ENCODE results near the gene MARVELD3. TPM values are rescaled to one million over a fixed set of nuclear protein-coding genes. Genes with fewer than 3 reads are reported as not detected.

The MARVELD3 gene
- total RNA-seq, 1 experiment from 2014 or later: not detected

DNA sequence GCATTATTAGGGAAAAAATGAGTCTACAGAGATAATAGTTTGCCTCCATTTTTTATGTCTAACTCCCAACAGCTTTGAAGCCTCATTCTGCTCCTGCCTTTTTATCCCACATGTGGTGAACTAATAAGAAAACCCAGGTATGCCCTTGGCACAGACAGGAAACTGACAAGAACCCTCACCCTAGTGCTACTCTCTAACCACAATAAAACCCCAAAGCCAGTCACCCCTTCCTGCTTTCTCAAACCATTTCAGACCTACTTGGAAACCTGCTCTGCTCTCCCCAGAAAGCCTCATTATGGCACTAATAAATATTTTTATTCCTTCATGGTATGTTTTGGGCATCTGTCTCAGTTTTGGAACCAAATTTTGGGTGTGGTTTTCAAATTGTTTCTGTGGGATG lies 3.9 kb upstream of the MARVELD3 start:
- DNase-seq (ENCODE audit: low read depth): no peak

- no peak for DNase-seq (ENCODE audit: low read depth)
These were observed 2.4 kb upstream of the MARVELD3 start for GRCh38 chr16:71623597-71623996.

GRCh38 chr16:71625113-71625850 lies 702 bp upstream of the MARVELD3 start:
- DNase-seq (ENCODE audit: low read depth): no peak

GRCh38 chr16:71626858-71627213 lies 852 bp downstream of the MARVELD3 start:
- DNase-seq (ENCODE audit: low read depth): no peak

DNA sequence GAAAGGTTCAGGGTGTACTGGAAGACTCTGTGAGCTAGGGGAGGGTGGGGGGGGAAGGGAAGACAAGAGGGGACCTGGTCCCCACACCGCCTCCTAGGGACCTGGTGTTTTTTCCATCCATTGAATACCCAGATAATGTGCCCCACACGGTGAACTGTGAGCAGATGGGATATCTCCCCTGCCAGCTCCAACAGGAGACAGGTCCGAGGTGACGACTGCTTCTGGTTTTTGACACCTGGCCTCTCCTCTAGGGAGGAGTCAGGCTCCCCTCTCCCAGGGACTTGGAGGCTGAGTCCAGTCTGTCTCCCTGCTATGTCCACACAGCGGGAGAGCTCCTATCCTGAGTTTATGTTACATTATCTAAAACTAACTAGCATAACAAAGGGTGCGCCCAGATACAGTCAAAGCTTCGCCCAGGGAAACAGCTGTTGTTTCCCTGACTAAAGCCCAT lies 1.8 kb downstream of the MARVELD3 start:
- no peak for DNase-seq (ENCODE audit: low read depth)

GRCh38 chr16:71628810-71629209 lies 2.8 kb downstream of the MARVELD3 start:
- DNase-seq (ENCODE audit: low read depth): no peak

- no peak for DNase-seq (ENCODE audit: low read depth)
These were observed 3.5 kb downstream of the MARVELD3 start for GRCh38 chr16:71629278-71630016.

GRCh38 chr16:71630808-71631207 lies 4.8 kb downstream of the MARVELD3 start:
- no peak for DNase-seq (ENCODE audit: low read depth)

DNA sequence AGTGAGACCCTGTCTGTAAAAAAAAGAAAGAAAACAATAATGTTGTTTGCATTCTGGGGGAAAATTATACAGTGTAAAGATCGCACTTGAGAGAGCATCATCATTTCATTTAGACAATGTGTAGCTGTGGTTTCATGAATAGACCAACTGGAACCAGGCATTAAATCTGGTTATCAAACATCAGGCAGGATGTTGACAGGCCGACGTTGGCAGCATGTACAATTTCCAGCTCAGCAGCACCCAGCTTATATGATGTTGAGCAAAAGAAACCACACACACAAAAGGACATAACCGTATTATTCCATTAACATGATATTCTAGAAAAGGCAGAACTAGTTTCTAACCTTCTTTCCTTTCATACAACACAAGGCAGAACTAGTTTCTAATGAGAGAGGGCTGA lies 5.8 kb downstream of the MARVELD3 start:
- DNase-seq (ENCODE audit: low read depth): no peak

GRCh38 chr16:71635632-71636031 lies 9.6 kb downstream of the MARVELD3 start:
- DNase-seq (ENCODE audit: low read depth): no peak

GRCh38 chr16:71637398-71637797 lies 11.4 kb downstream of the MARVELD3 start:
- no peak for DNase-seq (ENCODE audit: low read depth)

- peak; percentile 34 for DNase-seq (ENCODE audit: low read depth)
These were observed 19.5 kb downstream of the MARVELD3 start for GRCh38 chr16:71645450-71645849.

DNA sequence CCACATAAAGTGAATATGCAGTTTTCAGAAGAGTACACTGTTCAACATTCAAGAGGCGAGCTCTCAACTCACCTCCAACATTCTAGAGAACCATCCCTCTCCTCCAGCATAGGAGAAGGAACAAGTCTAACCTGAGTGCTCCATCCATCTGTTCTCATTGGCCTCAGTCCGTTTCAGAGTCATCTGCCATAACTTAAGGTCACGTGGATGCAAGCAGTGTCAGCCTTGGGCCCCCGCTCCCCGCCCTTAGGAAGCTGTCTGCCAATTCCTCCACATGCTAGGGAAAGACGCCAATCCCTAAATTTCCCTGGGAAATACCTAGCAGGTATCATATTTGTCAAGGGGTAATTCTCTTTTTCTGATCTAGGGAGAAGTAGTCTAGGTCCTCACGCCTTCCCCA lies 21.4 kb downstream of the MARVELD3 start:
- DNase-seq (ENCODE audit: low read depth): no peak

DNA sequence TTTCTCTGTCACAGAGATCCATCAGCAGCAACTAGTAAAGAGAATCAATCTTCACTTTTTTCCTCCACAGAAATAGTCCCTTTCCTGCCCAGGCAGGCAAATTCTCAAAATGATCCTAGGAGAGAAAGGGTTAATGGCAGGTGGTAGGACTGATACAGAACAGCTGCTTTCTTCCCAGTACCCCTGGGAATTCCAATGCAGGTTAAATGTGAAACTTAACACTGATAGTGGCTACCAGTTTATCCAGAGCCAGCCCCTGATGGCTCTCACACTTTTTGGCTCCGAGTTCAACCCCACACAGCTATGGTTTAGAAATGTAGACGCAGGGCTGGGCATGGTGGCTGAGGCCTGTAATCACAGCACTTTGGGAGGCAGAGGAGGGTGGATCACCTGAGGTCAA lies 22.2 kb downstream of the MARVELD3 start:
- no peak for DNase-seq (ENCODE audit: low read depth)

- DNase-seq (ENCODE audit: low read depth): peak; percentile 12
These were observed 22.9 kb downstream of the MARVELD3 start for GRCh38 chr16:71648921-71649320.

GRCh38 chr16:71649704-71650103 lies 23.7 kb downstream of the MARVELD3 start:
- no peak for DNase-seq (ENCODE audit: low read depth)

GRCh38 chr16:71658771-71659170 lies 32.8 kb downstream of the MARVELD3 start:
- DNase-seq (ENCODE audit: low read depth): no peak

DNA sequence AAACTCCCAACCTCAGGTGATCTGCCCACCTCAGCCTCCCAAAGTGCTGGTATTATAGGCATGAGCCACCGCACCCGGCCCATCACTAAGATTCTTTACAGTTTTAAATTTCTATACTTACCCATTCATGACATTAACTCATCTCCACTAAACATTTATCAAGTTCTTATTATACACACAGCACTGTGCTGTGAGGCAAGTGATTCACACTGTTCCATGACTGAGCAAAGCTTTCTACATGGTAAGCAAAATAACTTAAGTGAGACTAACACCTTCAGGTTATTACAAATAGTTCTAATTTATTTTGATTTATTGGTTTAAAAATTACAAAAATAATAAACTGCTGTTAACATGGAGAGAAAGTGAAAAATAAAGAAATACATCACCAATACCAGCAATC lies 33.5 kb downstream of the MARVELD3 start:
- DNase-seq (ENCODE audit: low read depth): no peak

- DNase-seq (ENCODE audit: low read depth): no peak
These were observed 40.3 kb downstream of the MARVELD3 start for GRCh38 chr16:71666264-71666663.

DNA sequence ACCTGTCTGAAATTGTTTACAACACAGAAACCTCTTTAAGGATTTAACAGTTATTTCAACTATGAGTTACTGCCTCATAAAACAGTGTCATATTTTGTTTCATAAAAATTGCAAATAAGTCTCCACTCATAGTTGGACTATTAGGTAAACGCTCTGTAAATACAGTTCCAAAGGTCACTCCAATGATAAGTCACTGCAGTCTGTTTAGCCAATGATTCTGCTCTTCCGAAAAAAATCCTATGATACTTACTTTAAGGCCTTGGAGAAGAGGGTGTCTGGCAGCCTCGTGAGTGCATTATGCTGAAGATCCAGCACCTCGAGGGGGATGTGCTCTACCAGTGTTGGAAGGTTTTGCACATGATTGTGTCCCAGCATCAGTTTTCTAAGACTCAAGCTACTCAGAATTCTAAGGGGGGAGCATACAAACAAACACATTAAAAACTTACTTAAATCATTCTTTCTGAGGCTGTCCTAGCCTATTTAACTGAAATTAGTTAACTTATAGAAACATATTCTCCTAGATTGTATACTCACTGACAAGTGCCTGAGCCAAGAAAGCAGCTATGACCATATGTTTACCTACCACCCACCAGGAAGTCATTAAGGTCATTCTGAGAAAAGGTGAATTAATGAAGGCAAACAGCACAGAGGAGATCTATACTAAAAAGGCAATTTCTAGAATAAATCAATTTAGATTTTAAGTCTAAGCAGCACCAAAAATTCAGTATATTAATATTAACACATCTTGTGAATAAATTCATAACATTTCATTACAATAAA lies 41.1 kb downstream of the MARVELD3 start:
- DNase-seq (ENCODE audit: low read depth): no peak

- no peak for DNase-seq (ENCODE audit: low read depth)
These were observed 44.0 kb downstream of the MARVELD3 start for GRCh38 chr16:71669926-71670536.

- no peak for DNase-seq (ENCODE audit: low read depth)
These were observed 44.6 kb downstream of the MARVELD3 start for GRCh38 chr16:71670537-71670936.
